Left ventricle myocardium superior (tissue), 1 donor: ENCODE measurements around the gene TFDP1. TPM values are rescaled to one million over a fixed set of nuclear protein-coding genes. Genes with fewer than 3 reads are reported as not detected.

Source experiments
- ATAC-seq: fragments of 200-7000 bp; cut with Tn5 transposase; one replicate; pipeline ENCODE4 v1.9.1; 2020; ENCODE audit warnings: mild to moderate bottlenecking, moderate library complexity
- DNase-seq: peaks from one replicate; pipeline ENCODE4 v3.0.0-alpha.2; 2020
- intact Hi-C: fragments of 100-400 bp; cut with micrococcal nuclease; formaldehyde crosslinking; loops from one replicate; pipeline ENCODE4 v1.11.0; 2022
- long read RNA-seq: library from polyadenylated mRNA; unstranded; transcript quantifications from one replicate; pipeline ENCODE4 v2.0.0, GENCODE V29; 2021
- total RNA-seq: library from RNA; stranded (reverse); fragmentation: NEBNext Ultra II Directional; extraction: Animal tissue kit (Norgen Biotek cat#: 25700); gene quantifications from one replicate; pipeline ENCODE4 v1.2.1, GENCODE V29; 2021
- donor health status: DM: no; HTN: yes; CAD: no; lungs with severe emphysema.

TFDP1 gene
- total RNA-seq: 45.1 TPM
- long read RNA-seq, transcript TFDP1-201 (12 exons, 2,648 nt): major isoform, 36 of 117 reads
- long read RNA-seq, partial matches to known transcripts: 8 of 117 reads
- long read RNA-seq, other reads (novel, unspliced or antisense): 70 of 117 reads

GRCh38 chr13:113584205-113584869 lies at the start of gene TFDP1:
TSS of gene TFDP1 (plus strand) at chr13:113584753. CDS start at chr13:113585838, 1,085 bp downstream.
- peak; percentile 88 for DNase-seq
- peak; percentile 91 for ATAC-seq
- intact Hi-C loops: no loop called here

GRCh38 chr13:113535381-113535781 lies 49.2 kb upstream of the TFDP1 start:
- ATAC-seq: no peak

GRCh38 chr13:113536461-113537110 lies 48.0 kb upstream of the TFDP1 start:
- intact Hi-C loops: no loop called here
- no peak for DNase-seq
- ATAC-seq: no peak

More at GRCh38 chr13:113535381-113535781, 49.2 kb upstream of the TFDP1 start:
- intact Hi-C loops: no loop called here
- DNase-seq: no peak

- intact Hi-C loops: no loop called here
- no peak for ATAC-seq
- DNase-seq: no peak
These were observed 47.3 kb upstream of the TFDP1 start for GRCh38 chr13:113537205-113537604.

- ATAC-seq (no peak), DNase-seq (no peak)
- intact Hi-C loops: no loop called here
These were observed 46.5 kb upstream of the TFDP1 start for GRCh38 chr13:113537909-113538688.

GRCh38 chr13:113538689-113539058 lies 45.9 kb upstream of the TFDP1 start:
- ATAC-seq: no peak
- intact Hi-C loops: no loop called here

GRCh38 chr13:113539176-113539575 lies 45.4 kb upstream of the TFDP1 start:
- ATAC-seq (no peak), DNase-seq (no peak)
- intact Hi-C loops: no loop called here

More at GRCh38 chr13:113538689-113539058, 45.9 kb upstream of the TFDP1 start:
- no peak for DNase-seq

GRCh38 chr13:113539822-113540221 lies 44.7 kb upstream of the TFDP1 start:
- intact Hi-C loops: no loop called here
- ATAC-seq (peak; percentile 84), DNase-seq (no peak)

GRCh38 chr13:113540523-113540922 lies 44.0 kb upstream of the TFDP1 start:
- intact Hi-C loops: no loop called here
- ATAC-seq: no peak
- no peak for DNase-seq

- DNase-seq (no peak), ATAC-seq (no peak)
- intact Hi-C loops: no loop called here
These were observed 41.7 kb upstream of the TFDP1 start for GRCh38 chr13:113542751-113543424.

- intact Hi-C loops: no loop called here
- ATAC-seq (no peak), DNase-seq (no peak)
These were observed 40.3 kb upstream of the TFDP1 start for GRCh38 chr13:113544071-113544891.

- DNase-seq (no peak), ATAC-seq (no peak)
- intact Hi-C loops: no loop called here
These were observed 39.7 kb upstream of the TFDP1 start for GRCh38 chr13:113544896-113545295.

- peak; percentile 51 for ATAC-seq
- intact Hi-C loops: no loop called here
- DNase-seq: peak; percentile 44
These were observed 39.1 kb upstream of the TFDP1 start for GRCh38 chr13:113545455-113545930.

- DNase-seq: no peak
- ATAC-seq: peak; percentile 10
- intact Hi-C loops: no loop called here
These were observed 38.5 kb upstream of the TFDP1 start for GRCh38 chr13:113545931-113546516.

- peak; percentile 85 for ATAC-seq
- intact Hi-C loops: no loop called here
- peak; percentile 78 for DNase-seq
These were observed 37.8 kb upstream of the TFDP1 start for GRCh38 chr13:113546571-113547237.

- intact Hi-C loops: no loop called here
- ATAC-seq: peak; percentile 75
- DNase-seq: no peak
These were observed 37.1 kb upstream of the TFDP1 start for GRCh38 chr13:113547238-113547971.

- DNase-seq: peak; percentile 45
- ATAC-seq: peak; percentile 31
- intact Hi-C loops: no loop called here
These were observed 36.3 kb upstream of the TFDP1 start for GRCh38 chr13:113548171-113548641.
